ENCODE data around the gene ZNF469.

ZNF469 gene, protein sequence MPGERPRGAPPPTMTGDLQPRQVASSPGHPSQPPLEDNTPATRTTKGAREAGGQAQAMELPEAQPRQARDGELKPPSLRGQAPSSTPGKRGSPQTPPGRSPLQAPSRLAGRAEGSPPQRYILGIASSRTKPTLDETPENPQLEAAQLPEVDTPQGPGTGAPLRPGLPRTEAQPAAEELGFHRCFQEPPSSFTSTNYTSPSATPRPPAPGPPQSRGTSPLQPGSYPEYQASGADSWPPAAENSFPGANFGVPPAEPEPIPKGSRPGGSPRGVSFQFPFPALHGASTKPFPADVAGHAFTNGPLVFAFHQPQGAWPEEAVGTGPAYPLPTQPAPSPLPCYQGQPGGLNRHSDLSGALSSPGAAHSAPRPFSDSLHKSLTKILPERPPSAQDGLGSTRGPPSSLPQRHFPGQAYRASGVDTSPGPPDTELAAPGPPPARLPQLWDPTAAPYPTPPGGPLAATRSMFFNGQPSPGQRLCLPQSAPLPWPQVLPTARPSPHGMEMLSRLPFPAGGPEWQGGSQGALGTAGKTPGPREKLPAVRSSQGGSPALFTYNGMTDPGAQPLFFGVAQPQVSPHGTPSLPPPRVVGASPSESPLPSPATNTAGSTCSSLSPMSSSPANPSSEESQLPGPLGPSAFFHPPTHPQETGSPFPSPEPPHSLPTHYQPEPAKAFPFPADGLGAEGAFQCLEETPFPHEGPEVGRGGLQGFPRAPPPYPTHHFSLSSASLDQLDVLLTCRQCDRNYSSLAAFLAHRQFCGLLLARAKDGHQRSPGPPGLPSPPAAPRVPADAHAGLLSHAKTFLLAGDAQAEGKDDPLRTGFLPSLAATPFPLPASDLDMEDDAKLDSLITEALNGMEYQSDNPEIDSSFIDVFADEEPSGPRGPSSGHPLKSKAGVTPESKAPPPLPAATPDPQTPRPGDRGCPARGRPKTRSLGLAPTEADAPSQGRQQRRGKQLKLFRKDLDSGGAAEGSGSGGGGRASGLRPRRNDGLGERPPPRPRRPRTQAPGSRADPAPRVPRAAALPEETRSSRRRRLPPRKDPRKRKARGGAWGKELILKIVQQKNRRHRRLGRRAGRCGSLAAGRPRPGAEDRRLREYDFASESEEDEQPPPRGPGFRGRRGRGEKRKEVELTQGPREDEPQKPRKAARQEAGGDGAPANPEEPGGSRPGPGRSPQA (N-terminal part only)

DNA sequence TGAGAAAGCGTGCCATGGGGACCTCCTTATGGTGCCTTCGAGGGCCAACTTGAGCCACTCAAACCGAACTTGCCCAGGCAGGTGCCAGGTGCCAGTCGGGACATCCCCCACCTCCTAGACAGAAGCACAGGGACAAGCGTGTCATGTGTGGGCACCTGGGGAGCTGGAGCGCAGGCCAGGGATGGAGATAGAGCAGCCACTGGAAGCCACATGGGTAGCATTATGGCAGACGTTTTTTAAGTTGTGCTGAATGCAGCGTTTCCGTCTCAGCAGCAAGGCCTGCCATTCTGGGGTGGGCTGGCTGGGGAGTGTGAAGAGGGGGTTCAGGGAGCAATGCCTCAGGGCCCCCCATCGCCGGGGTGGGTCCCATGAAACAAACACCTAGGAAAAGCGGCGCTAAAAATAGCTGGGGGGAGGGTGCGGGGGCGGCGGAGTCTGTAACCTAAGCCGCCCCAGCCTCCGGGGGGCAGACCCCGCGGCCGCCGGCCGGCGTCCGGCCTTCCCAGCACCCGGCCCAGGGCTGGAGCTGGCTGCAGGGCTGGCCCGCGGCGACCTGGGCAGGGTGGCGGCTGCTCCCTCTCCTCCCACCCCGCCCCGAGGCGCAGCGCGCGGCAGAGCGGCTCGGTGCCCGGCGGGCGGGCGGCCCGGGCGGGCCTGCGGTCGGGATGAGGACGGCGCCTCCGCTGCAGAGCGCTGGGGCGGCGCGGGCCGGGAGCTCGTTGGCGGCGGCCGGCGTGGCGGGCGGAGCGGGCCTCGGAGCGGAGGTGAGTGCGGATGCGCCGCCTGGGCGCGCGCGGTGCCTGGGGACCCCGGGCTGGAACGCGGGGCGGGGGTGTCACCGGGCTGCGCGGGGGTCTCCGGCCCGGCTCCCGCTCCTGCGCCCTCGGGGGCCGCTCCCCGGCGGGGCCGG is at the start of gene ZNF469:
Gene ZNF469 (plus strand): TSS at position 469 of the 910 bp plus-strand sequence. CDS start 44,512 bp downstream, outside the sequence.
- no peak for DNase-seq

DNA sequence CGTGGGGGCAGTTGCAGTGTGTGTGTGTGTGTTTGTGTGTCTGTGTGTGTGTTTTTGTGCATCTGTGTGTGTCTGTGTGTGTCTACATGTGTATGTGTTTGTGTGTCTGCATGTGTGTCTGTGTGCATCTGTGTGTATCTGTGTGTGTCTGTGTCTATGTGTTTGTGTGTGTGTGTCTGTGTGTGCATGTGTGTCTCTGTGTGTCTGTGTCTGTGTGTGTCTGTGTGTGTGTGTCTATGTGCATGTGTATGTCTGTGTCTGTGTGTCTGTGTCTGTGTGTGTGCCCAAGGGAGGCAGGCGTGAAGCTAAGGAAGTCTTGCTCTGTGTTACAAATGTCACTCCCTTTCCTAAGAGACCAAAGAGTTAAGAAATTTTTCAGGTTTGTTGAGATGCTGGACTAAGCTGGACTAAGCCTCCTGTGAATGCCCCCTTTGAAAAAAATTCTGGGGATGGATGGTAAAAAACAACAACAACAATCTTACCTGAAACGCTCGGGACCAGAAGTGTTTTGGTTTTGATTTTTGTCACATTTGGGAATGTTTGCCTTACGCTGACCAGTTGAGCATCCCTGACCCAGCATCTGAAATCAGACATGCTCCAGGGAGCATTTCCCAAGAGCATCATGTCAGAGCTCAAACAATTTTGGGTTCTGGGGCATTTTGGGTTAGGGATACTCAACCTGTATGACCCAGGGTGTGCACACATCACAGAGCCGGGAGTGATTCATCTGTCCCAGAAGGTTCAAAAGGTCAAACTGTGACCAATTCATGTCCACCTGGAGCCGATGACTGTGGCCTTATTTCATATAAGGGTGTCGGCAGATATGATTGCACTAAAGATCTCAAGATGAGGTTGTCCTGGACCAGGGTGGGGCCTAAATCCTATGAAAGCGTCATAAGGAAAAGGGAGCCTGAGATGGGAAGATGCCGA is 48.6 kb upstream of the ZNF469 start:
- no peak for DNase-seq

DNA sequence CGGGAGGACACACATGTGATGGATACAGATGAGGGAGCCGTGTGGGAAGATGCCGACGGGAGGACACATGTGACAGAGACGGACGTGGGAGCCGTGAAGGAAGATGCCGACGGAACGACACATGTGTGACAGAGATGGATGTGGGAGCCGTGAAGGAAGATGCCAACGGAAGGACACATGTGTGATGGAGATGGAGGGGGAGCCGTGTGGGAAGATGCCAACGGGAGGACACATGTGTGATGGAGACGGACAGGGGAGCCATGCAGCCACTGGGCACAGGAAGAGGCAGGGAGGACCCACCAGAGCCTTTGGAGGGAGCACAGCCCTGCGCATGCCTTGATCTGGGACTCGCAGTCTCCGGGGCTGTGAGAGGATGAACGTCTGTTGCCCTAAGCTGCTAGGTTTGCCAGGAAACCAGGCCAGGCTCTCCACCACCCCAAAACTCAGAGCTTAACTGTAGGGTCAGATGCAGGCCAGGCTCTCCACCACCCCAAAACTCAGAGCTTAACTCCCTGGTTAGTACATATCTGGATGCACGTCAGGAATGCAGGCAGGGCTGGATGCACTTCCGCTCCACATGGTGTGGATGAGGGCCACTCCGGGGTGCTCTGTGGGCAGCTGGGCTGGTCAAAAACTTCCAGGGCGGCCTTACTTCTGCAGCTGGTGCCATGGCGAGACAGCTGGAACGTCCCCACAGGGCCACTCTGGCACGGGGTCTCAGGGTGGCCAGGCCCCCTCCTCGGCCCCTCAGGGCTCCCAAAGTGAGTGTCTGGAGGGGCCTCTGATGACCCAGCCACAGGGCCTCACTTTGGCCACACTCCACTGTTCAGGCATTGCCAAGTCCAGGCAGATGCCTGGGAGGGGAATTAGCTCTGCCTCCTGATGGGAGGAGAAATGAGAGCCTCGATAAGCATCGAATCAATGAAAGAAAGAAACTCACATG is 47.7 kb upstream of the ZNF469 start:
- DNase-seq: no peak

DNA sequence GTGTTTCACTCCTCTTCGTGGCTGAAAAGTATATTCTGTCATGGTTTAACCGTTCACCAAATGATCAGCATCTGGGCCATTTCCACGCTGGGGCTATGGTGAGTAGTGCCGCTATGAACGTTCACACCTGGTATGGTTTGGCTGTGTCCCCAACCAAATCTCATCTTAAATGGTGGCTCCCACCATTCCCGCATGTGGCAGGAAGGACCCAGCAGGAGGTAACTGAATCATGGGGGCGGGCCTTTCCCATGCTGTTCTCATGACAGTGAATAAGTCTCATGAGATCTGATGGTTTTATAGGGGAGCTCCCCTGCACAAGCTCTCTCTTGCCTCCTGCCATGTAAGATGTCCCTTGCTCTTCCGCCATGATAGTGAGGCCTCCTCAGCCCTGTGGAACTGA is 45.7 kb upstream of the ZNF469 start:
- no peak for DNase-seq

DNA sequence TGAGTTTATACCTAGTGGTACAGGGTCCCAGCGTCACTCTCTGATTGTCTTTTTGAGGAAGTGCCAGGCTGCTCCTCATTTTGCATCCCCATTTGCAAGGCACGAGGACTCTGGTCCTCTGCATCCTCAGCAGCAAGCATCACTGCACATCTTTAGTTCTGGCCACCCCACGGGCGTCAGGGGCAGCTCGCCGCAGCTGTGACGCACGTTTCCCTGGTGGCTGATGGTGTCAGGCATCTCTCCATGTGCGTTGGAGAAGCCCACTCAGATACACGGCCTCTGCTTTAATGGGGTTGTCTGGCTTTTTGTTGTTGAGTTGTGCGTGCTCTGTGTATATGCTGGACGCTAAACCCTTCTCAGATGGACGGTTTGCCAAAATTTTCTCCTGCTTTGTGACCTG is 45.2 kb upstream of the ZNF469 start:
- no peak for DNase-seq

DNA sequence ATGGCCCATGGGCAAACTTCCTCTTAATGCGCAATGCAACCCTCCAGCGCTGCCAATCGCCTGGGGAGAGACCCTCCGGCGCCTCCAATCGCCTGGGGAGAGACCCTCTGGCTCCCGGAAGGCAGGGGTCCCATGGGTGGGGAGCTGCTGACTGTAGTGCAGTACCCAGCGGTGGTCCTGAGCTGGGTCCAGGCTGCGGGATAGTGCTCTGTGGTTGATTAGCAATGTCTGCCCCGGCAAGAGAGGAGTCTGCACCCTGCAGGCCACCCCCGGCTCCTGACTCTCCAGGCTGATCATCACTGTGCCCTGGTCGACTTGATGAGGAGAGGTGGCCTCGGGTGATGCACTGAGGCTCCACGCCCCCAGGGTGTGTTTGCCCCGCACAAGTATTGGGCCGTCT is 44.6 kb upstream of the ZNF469 start:
- no peak for DNase-seq

DNA sequence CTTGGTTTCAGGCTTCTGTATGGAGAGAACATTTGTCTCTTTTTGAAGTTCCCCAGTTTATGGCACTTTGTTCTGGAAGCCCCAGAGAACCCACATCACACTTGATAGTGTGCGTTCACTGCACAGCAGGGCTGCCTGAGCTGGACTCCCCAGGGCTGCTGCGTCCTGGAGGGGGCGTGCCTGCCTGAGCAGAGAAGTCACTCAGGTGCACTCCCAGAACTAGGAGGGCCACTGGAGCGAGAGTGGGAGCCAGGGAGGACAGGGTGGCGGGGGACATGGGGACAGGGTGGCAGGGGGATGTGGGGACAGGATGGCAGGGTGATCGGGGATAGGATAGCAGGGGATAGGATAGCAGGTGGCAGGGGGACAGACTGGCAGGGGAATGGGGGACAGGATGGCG is 43.9 kb upstream of the ZNF469 start:
- no peak for DNase-seq

DNA sequence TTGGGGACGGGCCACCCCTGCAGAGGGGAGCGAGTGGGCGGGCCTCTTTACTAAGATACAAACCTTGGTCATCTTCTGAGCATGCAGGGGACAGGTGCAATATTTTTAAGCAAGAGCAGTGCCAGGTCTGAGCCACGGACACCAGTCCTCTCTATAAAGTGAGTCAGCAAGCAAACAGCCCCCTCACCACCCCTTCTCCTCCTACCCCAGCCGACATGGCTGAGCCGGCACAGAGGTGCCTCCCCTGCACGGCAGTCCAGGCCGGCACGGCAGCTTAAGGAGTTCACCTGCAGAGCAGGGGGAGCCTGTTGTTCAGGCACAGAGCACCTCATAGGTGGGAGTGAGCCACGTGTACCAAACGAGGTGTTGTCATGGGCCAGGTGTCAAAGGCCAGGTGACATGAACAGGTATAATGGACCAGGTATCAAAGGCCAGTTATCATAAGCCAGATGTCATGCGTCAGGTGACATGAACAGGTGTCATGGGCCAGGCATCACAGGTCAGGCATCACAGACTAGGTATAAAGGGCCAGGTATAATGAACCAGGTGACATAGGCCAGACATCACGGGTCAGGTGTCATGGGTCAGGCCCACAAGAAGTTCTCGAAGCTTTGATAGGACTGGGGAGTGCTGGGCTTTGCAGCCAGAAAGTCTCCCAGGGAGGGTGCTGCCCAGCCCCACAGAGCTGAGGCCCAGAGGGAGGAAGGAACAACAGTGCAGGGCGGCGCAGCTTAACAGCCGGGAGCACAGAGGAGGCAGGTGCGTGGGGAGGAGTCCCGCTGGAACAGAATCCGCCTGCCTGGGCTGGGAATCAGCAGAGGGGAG is 42.6 kb upstream of the ZNF469 start:
- no peak for DNase-seq

DNA sequence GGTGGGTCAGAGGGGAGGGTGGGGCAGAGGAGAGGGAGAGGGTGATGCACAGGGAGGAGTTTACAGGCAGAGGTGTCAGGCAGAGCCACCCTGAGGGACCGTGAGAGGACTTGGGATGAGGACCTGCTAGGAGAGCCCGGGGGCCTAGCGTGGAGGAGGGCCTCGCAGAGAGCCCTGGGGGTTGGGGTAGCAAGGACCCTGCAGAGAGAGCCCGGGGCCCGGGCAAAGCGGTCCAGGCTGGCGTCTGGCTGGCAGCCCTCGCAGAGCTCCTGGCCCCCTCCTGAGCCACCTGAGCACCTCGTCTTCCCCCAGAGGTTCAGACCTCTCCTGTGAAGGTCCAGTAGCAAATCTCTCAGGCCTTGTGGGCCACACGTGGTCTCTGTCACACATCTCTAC is 42.0 kb upstream of the ZNF469 start:
- DNase-seq: no peak

DNA sequence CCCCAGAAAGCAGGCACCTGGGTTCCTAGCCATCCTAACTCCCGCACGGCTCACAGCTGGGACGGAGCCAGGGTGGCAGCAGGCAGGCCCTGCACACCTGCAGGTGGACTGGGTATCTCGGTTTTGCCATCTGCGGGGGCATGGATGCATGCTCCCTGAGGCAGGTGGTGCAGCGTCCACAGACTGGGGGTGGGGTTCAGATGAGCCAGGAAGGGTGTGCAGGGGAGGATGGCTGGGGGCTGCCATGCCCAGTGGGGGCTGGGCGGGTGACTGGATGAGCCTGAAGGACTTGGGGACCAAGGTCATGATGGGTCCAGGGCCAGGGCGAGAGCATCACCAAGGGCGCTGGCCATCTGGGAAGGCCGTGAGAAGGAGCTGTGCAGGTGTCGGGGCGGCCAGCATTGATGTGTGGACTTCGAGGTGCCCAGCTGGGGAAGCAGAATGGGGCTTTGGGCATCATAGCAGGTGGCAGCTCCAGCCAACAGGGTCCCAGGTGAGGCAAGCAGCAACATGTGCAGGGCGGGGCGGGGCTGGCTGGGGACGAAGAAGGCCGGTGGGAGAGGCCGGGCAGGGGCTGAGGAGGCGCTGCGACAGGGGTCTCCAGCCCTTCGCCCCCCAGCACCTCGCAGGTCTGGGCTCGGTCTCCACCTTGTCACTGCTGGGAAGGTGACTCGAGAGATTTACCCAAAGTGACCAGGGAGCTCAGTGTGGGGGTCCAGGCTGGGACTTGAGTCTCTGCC is 41.0 kb upstream of the ZNF469 start:
- no peak for DNase-seq

DNA sequence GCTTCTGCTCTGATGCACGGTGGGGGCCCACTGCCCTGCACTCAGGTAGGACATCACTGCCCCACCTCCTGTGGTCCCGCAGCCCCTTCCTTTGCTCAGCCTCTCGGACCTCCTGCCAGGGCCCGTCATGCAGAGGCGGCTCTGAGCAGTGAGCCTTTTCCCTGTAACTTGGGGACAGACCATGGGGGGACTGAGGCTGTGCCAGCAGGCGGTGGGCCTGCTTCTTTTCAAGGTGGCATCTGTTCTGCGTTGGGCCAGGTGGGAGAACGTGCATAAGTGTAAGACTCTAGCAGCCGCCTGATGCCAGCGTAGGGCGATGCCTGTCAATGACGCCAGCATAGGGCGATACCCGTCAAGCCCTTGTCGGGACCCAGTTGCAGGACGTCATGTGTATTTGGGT is 40.3 kb upstream of the ZNF469 start:
- DNase-seq: no peak

DNA sequence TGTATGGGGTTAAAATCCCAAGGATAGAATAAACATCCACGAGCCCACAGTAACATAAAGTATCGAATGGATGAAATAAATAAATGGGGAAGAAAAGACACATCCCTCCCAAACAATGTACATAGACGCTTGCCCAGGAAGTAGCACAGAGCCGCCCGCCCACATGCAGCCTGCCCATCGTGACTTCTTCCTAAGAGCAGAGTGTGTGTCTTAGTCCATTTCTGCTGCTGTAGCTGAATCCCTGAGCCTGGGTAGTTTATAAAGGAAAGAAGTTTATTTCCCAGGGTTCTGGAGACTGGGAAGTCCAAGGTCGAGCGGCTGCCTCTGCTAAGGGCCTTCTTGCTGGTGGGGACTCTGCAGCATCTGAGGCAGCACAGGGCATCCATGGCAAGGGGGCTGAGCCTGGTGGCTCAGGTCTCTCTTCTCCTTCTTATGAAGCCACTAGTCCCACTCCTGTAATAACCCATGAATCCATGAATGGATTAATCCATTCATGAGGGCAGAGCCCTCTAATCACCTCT is 39.4 kb upstream of the ZNF469 start:
- no peak for DNase-seq

DNA sequence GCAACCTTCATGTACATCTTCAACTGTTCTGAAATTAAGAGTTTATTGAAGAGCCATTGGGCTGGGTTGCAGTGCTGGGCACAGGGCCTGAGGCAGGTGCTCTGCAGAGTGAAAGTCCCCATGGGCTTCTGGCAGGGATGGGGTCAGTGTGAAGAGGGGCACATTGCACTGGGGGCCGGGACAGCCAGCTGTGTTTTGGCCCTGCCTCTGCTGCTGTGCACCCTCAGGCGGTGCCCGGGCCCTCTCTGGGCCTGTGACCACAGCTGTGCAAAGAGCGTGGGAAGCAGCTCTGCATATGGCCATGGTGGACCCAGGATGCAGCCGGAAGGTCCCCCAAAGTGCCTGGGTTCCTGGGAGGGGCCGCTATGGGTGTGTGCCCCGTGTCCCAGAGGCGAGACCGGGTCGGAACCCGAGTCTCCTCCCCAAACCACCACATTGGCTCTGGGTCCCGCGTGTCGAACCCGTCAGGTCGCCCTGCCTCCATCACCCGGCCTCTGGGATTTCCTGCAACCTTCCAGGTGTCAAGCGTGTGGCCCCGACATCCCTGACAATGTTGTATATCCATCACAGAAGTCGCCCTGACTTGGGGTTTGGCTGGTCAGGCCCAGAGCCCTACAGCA is 38.2 kb upstream of the ZNF469 start:
- DNase-seq: no peak

DNA sequence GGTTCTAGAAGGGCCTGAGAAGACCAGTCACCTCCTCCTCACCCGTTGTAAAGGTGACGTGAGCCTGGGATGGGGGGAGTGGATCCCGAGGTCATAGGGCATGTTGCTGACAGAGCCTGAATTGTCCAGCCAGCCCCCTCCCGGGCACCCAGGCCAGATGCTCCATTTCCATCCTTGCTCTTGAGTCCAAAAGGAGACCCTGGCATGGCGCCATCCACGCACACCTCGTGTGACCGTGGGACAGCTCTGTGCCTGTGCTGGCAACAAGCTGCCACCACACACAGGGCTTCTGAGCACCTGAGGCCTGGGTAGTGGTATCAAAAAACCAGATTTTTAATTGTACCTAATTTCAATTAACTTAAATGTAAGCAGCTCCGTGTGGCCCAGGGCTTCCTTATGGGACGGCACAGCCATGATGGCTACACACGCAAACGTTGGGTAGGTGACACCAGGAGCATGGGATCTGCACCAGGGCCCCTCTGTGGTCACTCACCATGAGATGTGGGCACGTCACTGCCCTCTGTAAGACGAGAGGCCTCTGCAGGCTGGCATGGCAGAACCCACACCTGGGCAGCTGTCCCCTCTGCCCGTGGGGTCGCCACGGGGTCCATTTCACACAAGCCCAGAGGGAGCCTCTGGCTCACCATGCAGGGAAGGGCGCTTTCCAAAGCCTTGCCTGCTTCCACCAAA is 37.6 kb upstream of the ZNF469 start:
- no peak for DNase-seq

DNA sequence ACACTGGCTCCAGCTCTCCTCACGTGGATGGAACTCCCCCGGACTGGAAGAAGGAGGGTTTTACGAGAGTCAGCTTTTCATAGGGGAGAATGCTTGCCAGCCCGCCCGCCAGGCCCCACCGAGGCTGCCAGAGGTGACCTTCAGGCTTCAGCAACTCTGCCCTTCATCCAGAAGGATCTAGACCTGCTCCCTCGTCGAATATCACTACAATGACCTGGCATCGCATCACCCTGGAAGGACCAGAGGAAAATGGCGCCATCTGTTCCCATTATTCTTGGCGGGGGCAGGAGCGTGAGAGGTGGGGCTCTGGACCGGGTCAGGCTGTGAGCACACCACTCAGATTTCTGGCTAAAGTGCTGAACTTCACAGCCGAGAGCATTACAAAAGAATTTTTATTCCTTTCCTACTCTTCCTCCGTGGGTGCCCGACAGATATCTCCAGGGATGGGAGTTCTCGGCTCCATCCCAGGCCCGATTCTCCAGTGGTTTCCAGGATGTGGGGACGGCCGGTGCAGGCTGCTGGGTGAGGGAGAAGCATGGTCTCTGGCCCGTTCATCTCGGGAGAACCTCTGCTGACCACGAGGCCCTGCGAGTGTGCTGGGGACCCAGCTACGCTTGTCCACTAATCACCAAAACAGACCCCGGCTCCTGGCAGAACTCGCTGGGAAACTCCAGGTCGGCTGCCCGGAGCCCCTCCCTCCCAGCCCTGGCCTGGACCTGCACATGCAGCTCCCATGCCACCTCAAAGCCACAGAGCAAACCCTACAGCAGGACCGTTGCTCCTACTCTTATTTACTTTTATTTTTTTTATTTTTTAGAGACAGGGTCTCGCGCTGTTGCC is 36.8 kb upstream of the ZNF469 start:
- DNase-seq: no peak

Data from NCI-H1092 treated with DMSO at 0.1 percent for 48 hours (cell line).